Mesendoderm (in vitro differentiated cells): ENCODE measurements around the gene TTC27. TPM values are rescaled to one million over a fixed set of nuclear protein-coding genes. Genes with fewer than 3 reads are reported as not detected.

Experiments used
- DNase-seq: peaks from one replicate; pipeline ENCODE4 v3.0.0; 2013
- H2AK5ac ChIP-seq: 2 replicates; pipeline ENCODE4 v1.6.1; 2013; ENCODE audit warnings: low read length, inconsistent platforms
- H2BK120ac ChIP-seq: 2 replicates; pipeline ENCODE4 v1.6.1; 2013; ENCODE audit warnings: low read depth, mild to moderate bottlenecking, low read length, moderate library complexity, mixed read lengths
- H2BK15ac ChIP-seq: replicated peaks from 2 replicates; pipeline ENCODE4 v1.6.1; 2013; ENCODE audit warnings: low read depth, mild to moderate bottlenecking, moderate library complexity
- H2BK5ac ChIP-seq: 2 replicates; pipeline ENCODE4 v1.6.1; 2013; ENCODE audit warnings: low read length, inconsistent platforms
- H3K18ac ChIP-seq: 2 replicates; pipeline ENCODE4 v1.6.1; 2013; ENCODE audit warnings: mild to moderate bottlenecking, low read length, mixed read lengths
- H3K23ac ChIP-seq: one replicate; pipeline ENCODE4 v1.6.1; 2013; ENCODE audit warnings: low read length
- H3K27ac ChIP-seq: 2 replicates; pipeline ENCODE4 v1.5.1; 2013; ENCODE audit warnings: low read depth, mild to moderate bottlenecking, inconsistent platforms, low read length, moderate library complexity
- H3K27me3 ChIP-seq: 2 replicates; pipeline ENCODE4 v1.6.1; 2013; ENCODE audit warnings: low read length, control low read depth, mild to moderate bottlenecking, inconsistent platforms; ENCODE audit not compliant: insufficient read depth, poor library complexity
- H3K36me3 ChIP-seq: 2 replicates; pipeline ENCODE4 v1.6.1; 2013; ENCODE audit warnings: low read length, inconsistent platforms; ENCODE audit not compliant: control insufficient read depth, insufficient read depth
- H3K4ac ChIP-seq: one replicate; pipeline ENCODE4 v1.6.1; 2013; ENCODE audit warnings: low read depth, mild to moderate bottlenecking, low read length, moderate library complexity
- H3K4me1 ChIP-seq: 2 replicates; pipeline ENCODE4 v1.6.1; 2013; ENCODE audit warnings: low read depth, low read length, inconsistent platforms; ENCODE audit not compliant: control insufficient read depth
- H3K4me2 ChIP-seq: 2 replicates; pipeline ENCODE4 v1.6.1; 2013; ENCODE audit warnings: low read length
- H3K4me3 ChIP-seq: 2 replicates; pipeline ENCODE4 v1.5.1; 2013; ENCODE audit warnings: mild to moderate bottlenecking, low read length
- H3K56ac ChIP-seq: one replicate; pipeline ENCODE4 v1.6.1; 2013; ENCODE audit warnings: low read length
- H3K79me1 ChIP-seq: 2 replicates; pipeline ENCODE4 v1.6.1; 2013; ENCODE audit warnings: low read length, inconsistent platforms
- H3K79me2 ChIP-seq: 2 replicates; pipeline ENCODE4 v1.6.1; 2013; ENCODE audit warnings: mild to moderate bottlenecking, low read length; ENCODE audit not compliant: control insufficient read depth, insufficient read depth
- H3K9ac ChIP-seq: 2 replicates; pipeline ENCODE4 v1.6.1; 2013; ENCODE audit warnings: low read length, inconsistent platforms
- H4K5ac ChIP-seq: one replicate; pipeline ENCODE4 v1.6.1; 2013; ENCODE audit warnings: low read length
- H4K8ac ChIP-seq: one replicate; pipeline ENCODE4 v1.6.1; 2013; ENCODE audit warnings: low read depth, mild to moderate bottlenecking, control low read depth, low read length, moderate library complexity
- WGBS: extraction: QIAGEN DNeasy Blood & Tissue Kit; methylation state at CpG from one replicate; pipeline ENCODE4 v1.1.7; 2013; ENCODE audit warnings: low lambda C conversion rate, missing lambda C conversion rate; ENCODE audit not compliant: insufficient coverage; ENCODE audit errors: extremely low coverage; 5-methylcytosine and 5-hydroxymethylcytosine counted together
- polyA plus RNA-seq, 2 experiments: library from polyadenylated mRNA; stranded (reverse); fragments of 200-250 nt; gene quantifications; one replicate each; pipeline ENCODE4 v1.2.3, GENCODE V29; 2013

Gene TTC27
- 28.7 TPM for polyA plus RNA-seq (2013, experiment 1 of 2)
- 26.7 TPM for polyA plus RNA-seq (2013, experiment 2 of 2)

GRCh38 chr2:32627814-32628579 is at the start of gene TTC27:
TTC27 (plus strand) TSS chr2:32628050; CDS start chr2:32628293, 243 bp downstream.
- Histone ChIP-seq H3K36me3 (no peaks in the 10 kb centered on the region), H3K9ac (peak within 1 kb of the TSS; percentile 79), H3K79me1 (no peaks in the 10 kb centered on the region), H3K4ac (no peak within 1 kb of the TSS), H3K27me3 (no peaks in the 10 kb centered on the region), H3K4me1 (no peaks in the 10 kb centered on the region), H2BK15ac (no peak within 1 kb of the TSS), H3K27ac (no peak within 1 kb of the TSS), H2BK5ac (no peak within 1 kb of the TSS), H3K56ac (peak within 1 kb of the TSS; percentile 84), H2BK120ac (peak within 1 kb of the TSS; percentile 29), H4K5ac (peak within 1 kb of the TSS; percentile 59), H3K4me2 (peak within 1 kb of the TSS; percentile 90), H3K23ac (no peak within 1 kb of the TSS), H3K18ac (no peak within 1 kb of the TSS), H3K79me2 (no peaks in the 10 kb centered on the region), H2AK5ac (no peak within 1 kb of the TSS), H3K4me3 (peak within 1 kb of the TSS; percentile 71), H4K8ac (no peak within 1 kb of the TSS)
- peak; percentile 98 for DNase-seq
- WGBS = no CpG with 5 or more reads among the region's 39 CpGs

DNA sequence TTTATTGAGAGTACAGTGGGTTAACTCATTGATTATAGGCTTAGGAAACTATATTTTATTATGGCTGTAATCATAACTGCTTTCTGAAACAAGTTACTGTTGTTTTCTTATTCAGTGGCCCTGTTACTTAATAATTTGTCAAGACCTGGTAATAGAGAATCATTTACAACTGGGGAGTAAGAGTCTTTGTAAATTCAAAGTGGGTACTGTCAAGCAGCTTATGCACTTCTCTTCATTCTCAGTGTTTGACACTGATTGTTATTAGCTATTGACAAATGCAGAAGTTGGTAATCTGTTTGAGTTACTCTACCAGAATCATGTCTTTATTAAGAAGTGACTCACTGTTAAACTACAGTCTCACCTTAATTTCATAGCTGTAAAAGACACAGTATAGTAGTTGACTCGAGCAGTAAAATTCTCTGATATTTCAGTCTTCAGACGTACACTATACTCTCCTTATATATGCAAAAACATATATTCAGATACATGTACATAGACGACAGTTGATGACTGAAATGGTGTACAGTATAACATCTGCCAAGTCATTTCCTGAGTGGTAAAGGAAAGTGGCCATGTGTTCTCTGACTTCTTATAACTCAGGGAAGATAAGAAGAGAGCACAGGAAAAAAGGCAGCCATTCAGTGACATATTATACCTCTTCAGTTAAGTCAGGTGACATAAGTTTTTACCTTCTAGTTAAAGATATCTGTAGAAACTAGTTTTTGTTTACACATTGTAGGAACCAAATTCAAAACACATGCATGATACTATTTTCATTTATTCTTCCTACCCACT is 36.0 kb upstream of the TTC27 start:
- Histone ChIP-seq H4K8ac (no peak overlapping the region), H3K4ac (no peak overlapping the region), H3K18ac (no peak overlapping the region), H3K4me3 (no peak overlapping the region), H3K4me1 (no peaks in the 10 kb centered on the region), H3K23ac (no peak overlapping the region), H3K79me1 (no peaks in the 10 kb centered on the region), H2BK5ac (no peak overlapping the region), H3K79me2 (no peaks in the 10 kb centered on the region), H3K56ac (no peak overlapping the region), H2BK120ac (no peak overlapping the region), H3K27me3 (no peaks in the 10 kb centered on the region), H4K5ac (no peak overlapping the region), H2AK5ac (no peak overlapping the region), H3K36me3 (no peaks in the 10 kb centered on the region), H3K9ac (no peak overlapping the region), H3K27ac (no peak overlapping the region), H3K4me2 (no peak overlapping the region), H2BK15ac (no peak overlapping the region)
- DNase-seq = no peak
- WGBS = no CpG with 5 or more reads among the region's 3 CpGs

GRCh38 chr2:32594573-32594972 is 33.3 kb upstream of the TTC27 start:
- Histone ChIP-seq H3K4me3 (no peak overlapping the region), H2BK15ac (no peak overlapping the region), H3K18ac (no peak overlapping the region), H3K4ac (no peak overlapping the region), H4K8ac (no peak overlapping the region), H3K79me2 (no peaks in the 10 kb centered on the region), H3K27me3 (no peaks in the 10 kb centered on the region), H4K5ac (no peak overlapping the region), H2BK120ac (no peak overlapping the region), H2AK5ac (no peak overlapping the region), H3K4me2 (no peak overlapping the region), H3K36me3 (no peaks in the 10 kb centered on the region), H3K27ac (no peak overlapping the region), H3K4me1 (no peaks in the 10 kb centered on the region), H3K9ac (no peak overlapping the region), H3K56ac (no peak overlapping the region), H3K79me1 (no peaks in the 10 kb centered on the region), H3K23ac (no peak overlapping the region), H2BK5ac (no peak overlapping the region)
- DNase-seq = no peak
- 100% methylated on average over 1 of the region's 3 CpGs for WGBS

- no CpG with 5 or more reads among the region's 2 CpGs for WGBS
- no peak overlapping the region for H3K56ac ChIP-seq
- H2AK5ac ChIP-seq = no peak overlapping the region
- H3K23ac ChIP-seq = no peak overlapping the region
- H3K27me3 ChIP-seq = no peaks in the 10 kb centered on the region
- no peak overlapping the region for H3K4ac ChIP-seq
- no peak overlapping the region for H3K4me2 ChIP-seq
- no peak overlapping the region for H3K18ac ChIP-seq
- peaks cover 3% of the 10 kb centered on the region for H3K36me3 ChIP-seq
- no peak overlapping the region for H3K4me3 ChIP-seq
- H3K27ac ChIP-seq = no peak overlapping the region
- H2BK5ac ChIP-seq = no peak overlapping the region
- no peaks in the 10 kb centered on the region for H3K4me1 ChIP-seq
- no peaks in the 10 kb centered on the region for H3K79me1 ChIP-seq
- H4K5ac ChIP-seq = no peak overlapping the region
- DNase-seq = no peak
- H2BK120ac ChIP-seq = no peak overlapping the region
- H3K9ac ChIP-seq = no peak overlapping the region
- H4K8ac ChIP-seq = no peak overlapping the region
- H2BK15ac ChIP-seq = no peak overlapping the region
- no peaks in the 10 kb centered on the region for H3K79me2 ChIP-seq
These were observed 16.5 kb upstream of the TTC27 start for GRCh38 chr2:32611366-32611765.

GRCh38 chr2:32611771-32612170 is 16.1 kb upstream of the TTC27 start:
- H3K4me3 ChIP-seq = no peak overlapping the region
- H3K79me1 ChIP-seq = no peaks in the 10 kb centered on the region
- no peak overlapping the region for H3K56ac ChIP-seq
- no peak overlapping the region for H3K9ac ChIP-seq
- H2BK5ac ChIP-seq = no peak overlapping the region
- H4K8ac ChIP-seq = no peak overlapping the region
- H3K27ac ChIP-seq = no peak overlapping the region
- H3K4me1 ChIP-seq = no peaks in the 10 kb centered on the region
- no peak overlapping the region for H3K4me2 ChIP-seq
- no peak overlapping the region for H3K18ac ChIP-seq
- no peak overlapping the region for H4K5ac ChIP-seq
- no peaks in the 10 kb centered on the region for H3K27me3 ChIP-seq
- WGBS = no CpG with 5 or more reads among the region's 1 CpG
- no peak overlapping the region for H2AK5ac ChIP-seq
- H3K79me2 ChIP-seq = no peaks in the 10 kb centered on the region
- no peak overlapping the region for H3K23ac ChIP-seq
- H3K4ac ChIP-seq = no peak overlapping the region
- peaks cover 3% of the 10 kb centered on the region for H3K36me3 ChIP-seq
- H2BK15ac ChIP-seq = no peak overlapping the region
- no peak overlapping the region for H2BK120ac ChIP-seq
- no peak for DNase-seq
